Neural cell (in vitro differentiated cells): Measurements from ENCODE around the gene NR2C2.

Experiments used
- CTCF ChIP-seq: fragments of 450-650 bp; IDR thresholded peaks from 2 replicates; pipeline ENCODE4 v1.5.1; 2014; ENCODE audit warnings: antibody characterized with exemption, mild to moderate bottlenecking, moderate library complexity; ENCODE audit not compliant: poor library complexity, severe bottlenecking
- EP300 ChIP-seq: fragments of 450-650 bp; conservative IDR thresholded peaks from 2 replicates; pipeline ENCODE4 v1.6.1; 2014; ENCODE audit warnings: antibody characterized with exemption, mild to moderate bottlenecking, moderate library complexity; ENCODE audit not compliant: poor library complexity, severe bottlenecking
- EZH2 ChIP-seq: fragments of 200-600, 300-800 bp; shearing (Covaris generic), sonication (generic); IDR thresholded peaks from 2 replicates; pipeline ENCODE4 v1.6.1; 2014; ENCODE audit warnings: antibody characterized with exemption, low read length, borderline replicate concordance, mild to moderate bottlenecking; ENCODE audit not compliant: insufficient read depth, poor library complexity, severe bottlenecking
- POLR2AphosphoS5 ChIP-seq: IDR thresholded peaks from 2 replicates; pipeline ENCODE4 v1.6.1; 2012
- RAD21 ChIP-seq: fragments of 450-650 bp; conservative IDR thresholded peaks from 2 replicates; pipeline ENCODE4 v1.6.1; 2014; ENCODE audit warnings: antibody characterized with exemption, mild to moderate bottlenecking, moderate library complexity
- REST ChIP-seq: IDR thresholded peaks from 2 replicates; pipeline ENCODE4 v1.6.1; 2012; ENCODE audit warnings: borderline replicate concordance

- TF ChIP-seq CTCF (no peak), EP300 (no peak), REST (no peak), RAD21 (no peak), POLR2AphosphoS5 (no peak), EZH2 (no peak)
These were observed 95.6 kb downstream of the NR2C2 start for GRCh38 chr3:15042936-15043335.
